Stimulated activated CD8-positive, alpha-beta memory T cell treated with anti-CD3 and anti-CD28 coated beads, Interleukin-12 subunit alpha, Interleukin-12 subunit beta, amount 100 ng/mL, for 1 hour (primary cell): ENCODE measurements around the gene ABAT.
"Not testable (repeated sequence)": the region's sequence is repeated elsewhere in the genome, so short reads cannot be mapped to it uniquely, and the experiment has no call there.

Experiments used
- DNase-seq: peaks from one replicate; pipeline ENCODE4 v3.0.0-alpha.2; 2020; ENCODE audit warnings: low read depth

ABAT gene

GRCh38 chr16:8785408-8785807, 111.0 kb downstream of the ABAT start:
- DNase-seq: no peak

GRCh38 chr16:8786316-8786715, 111.9 kb downstream of the ABAT start:
- DNase-seq: not testable (repeated sequence)

- no peak for DNase-seq
These were observed 114.3 kb downstream of the ABAT start for GRCh38 chr16:8788578-8789172.

GRCh38 chr16:8795091-8795490, 120.7 kb downstream of the ABAT start:
- no peak for DNase-seq

- no peak for DNase-seq
These were observed 121.4 kb downstream of the ABAT start for GRCh38 chr16:8795818-8796217.

GRCh38 chr16:8796469-8797363, 122.3 kb downstream of the ABAT start:
- DNase-seq: no peak

GRCh38 chr16:8797364-8798173, 123.2 kb downstream of the ABAT start, which contains the start of the genes PMM2 and TMEM186:
PMM2 (plus strand) TSS chr16:8797839; CDS start chr16:8797883, 44 bp downstream.
TMEM186 (minus strand) TSS chr16:8797639; CDS start chr16:8797614, 25 bp downstream.
- DNase-seq: peak; percentile 94

GRCh38 chr16:8798174-8798527, 123.7 kb downstream of the ABAT start:
- no peak for DNase-seq

GRCh38 chr16:8798535-8799157, 124.2 kb downstream of the ABAT start:
- no peak for DNase-seq

GRCh38 chr16:8801701-8802100, 127.3 kb downstream of the ABAT start:
- DNase-seq: no peak

- not testable (repeated sequence) for DNase-seq
These were observed 129.3 kb downstream of the ABAT start for GRCh38 chr16:8803733-8804132.

- DNase-seq: no peak
These were observed 129.9 kb downstream of the ABAT start for GRCh38 chr16:8804313-8804712.

- no peak for DNase-seq
These were observed 132.0 kb downstream of the ABAT start for GRCh38 chr16:8806272-8806983.

GRCh38 chr16:8807189-8807588, 132.8 kb downstream of the ABAT start:
- DNase-seq: no peak

- no peak for DNase-seq
These were observed 133.6 kb downstream of the ABAT start for GRCh38 chr16:8808009-8808408.

- DNase-seq: no peak
These were observed 134.4 kb downstream of the ABAT start for GRCh38 chr16:8808613-8809353.

GRCh38 chr16:8812162-8812843, 137.9 kb downstream of the ABAT start:
- no peak for DNase-seq

- DNase-seq: no peak
These were observed 139.8 kb downstream of the ABAT start for GRCh38 chr16:8814095-8814806.

- no peak for DNase-seq
These were observed 142.7 kb downstream of the ABAT start for GRCh38 chr16:8816967-8817655.
